Bronchial epithelial cell (primary cell): ENCODE measurements around the gene B3GALNT2. TPM values are rescaled to one million over a fixed set of nuclear protein-coding genes. Genes with fewer than 3 reads are reported as not detected.
A peak's percentile ranks its signal among the peaks of the same experiment; 100 is the strongest.

ENCODE experiments used
- DNase-seq: peaks from one replicate; pipeline ENCODE4 v3.0.0-alpha.2; 2010; ENCODE audit warnings: low read depth
- FAIRE-seq: peaks from 2 replicates; lab custom pipeline; 2011; peaks lifted over from hg19 to GRCh38; lab: Jason Lieb, UNC
- H3K27me3 ChIP-seq: 2 replicates; pipeline ENCODE4 v1.5.1; 2011; ENCODE audit warnings: low read length; ENCODE audit not compliant: control insufficient read depth, insufficient read depth
- H3K36me3 ChIP-seq: 2 replicates; pipeline ENCODE4 v1.5.1; 2011; ENCODE audit warnings: low read length; ENCODE audit not compliant: control insufficient read depth, insufficient read depth
- H3K4me3 ChIP-seq: 2 replicates; pipeline ENCODE4 v1.5.1; 2011; ENCODE audit warnings: mild to moderate bottlenecking, low read depth, low read length, control low read depth
- total RNA-seq: library from RNA; depleted of rRNA; stranded (reverse); fragments of >200 nt; gene quantifications from 2 replicates; pipeline ENCODE4 v1.2.1, GENCODE V29; 2014
- TF ChIP-seq, protein P1 (sequence below): IDR thresholded peaks from 2 replicates; pipeline ENCODE4 v1.5.1; 2011; ENCODE audit warnings: mild to moderate bottlenecking, moderate library complexity, low read length, control low read depth, inconsistent platforms; ENCODE audit not compliant: insufficient read depth, severe bottlenecking

B3GALNT2 gene
- total RNA-seq, 1 donor from 2014 or later, result 80.3 TPM

GRCh38 chr1:235426143-235426542 lies 78.1 kb downstream of the B3GALNT2 start:
- Histone ChIP-seq H3K4me3 (no peak overlapping the region), H3K36me3 (no peaks in the 10 kb centered on the region), H3K27me3 (no peaks in the 10 kb centered on the region)
- DNase-seq, result no peak
- FAIRE-seq, result no peak
- TF ChIP-seq, protein P1, sequence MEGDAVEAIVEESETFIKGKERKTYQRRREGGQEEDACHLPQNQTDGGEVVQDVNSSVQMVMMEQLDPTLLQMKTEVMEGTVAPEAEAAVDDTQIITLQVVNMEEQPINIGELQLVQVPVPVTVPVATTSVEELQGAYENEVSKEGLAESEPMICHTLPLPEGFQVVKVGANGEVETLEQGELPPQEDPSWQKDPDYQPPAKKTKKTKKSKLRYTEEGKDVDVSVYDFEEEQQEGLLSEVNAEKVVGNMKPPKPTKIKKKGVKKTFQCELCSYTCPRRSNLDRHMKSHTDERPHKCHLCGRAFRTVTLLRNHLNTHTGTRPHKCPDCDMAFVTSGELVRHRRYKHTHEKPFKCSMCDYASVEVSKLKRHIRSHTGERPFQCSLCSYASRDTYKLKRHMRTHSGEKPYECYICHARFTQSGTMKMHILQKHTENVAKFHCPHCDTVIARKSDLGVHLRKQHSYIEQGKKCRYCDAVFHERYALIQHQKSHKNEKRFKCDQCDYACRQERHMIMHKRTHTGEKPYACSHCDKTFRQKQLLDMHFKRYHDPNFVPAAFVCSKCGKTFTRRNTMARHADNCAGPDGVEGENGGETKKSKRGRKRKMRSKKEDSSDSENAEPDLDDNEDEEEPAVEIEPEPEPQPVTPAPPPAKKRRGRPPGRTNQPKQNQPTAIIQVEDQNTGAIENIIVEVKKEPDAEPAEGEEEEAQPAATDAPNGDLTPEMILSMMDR, result no peak

DNA sequence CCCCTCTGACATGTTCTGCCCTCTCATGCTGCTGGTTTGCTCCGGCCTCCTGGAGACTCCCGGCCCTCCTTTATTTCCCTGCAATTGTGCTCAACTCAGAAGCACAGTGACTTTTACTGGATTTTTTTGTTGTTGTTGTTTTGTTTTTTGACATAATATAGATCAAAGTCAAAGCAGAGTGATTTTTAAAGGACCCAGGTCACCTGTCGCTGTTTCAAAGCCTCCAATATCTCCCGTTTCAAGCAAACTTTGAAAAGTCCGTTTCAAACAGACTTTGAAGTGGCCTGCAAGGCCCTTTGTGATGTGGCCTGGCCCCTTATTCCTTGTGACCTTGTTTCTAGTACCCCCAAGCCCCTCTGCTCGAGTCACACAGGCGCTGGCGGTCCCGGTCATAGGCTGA lies 78.9 kb downstream of the B3GALNT2 start:
- TF ChIP-seq, protein P1, result no peak
- H3K36me3 ChIP-seq, result no peaks in the 10 kb centered on the region
- no peaks in the 10 kb centered on the region for H3K27me3 ChIP-seq
- DNase-seq (no peak), FAIRE-seq (no peak)
- H3K4me3 ChIP-seq, result no peak overlapping the region

GRCh38 chr1:235424092-235424491 lies 80.2 kb downstream of the B3GALNT2 start:
- DNase-seq (no peak), FAIRE-seq (no peak)
- no peaks in the 10 kb centered on the region for H3K27me3 ChIP-seq
- TF ChIP-seq, protein P1, result no peak
- H3K36me3 ChIP-seq, result no peaks in the 10 kb centered on the region
- H3K4me3 ChIP-seq, result no peak overlapping the region

DNA sequence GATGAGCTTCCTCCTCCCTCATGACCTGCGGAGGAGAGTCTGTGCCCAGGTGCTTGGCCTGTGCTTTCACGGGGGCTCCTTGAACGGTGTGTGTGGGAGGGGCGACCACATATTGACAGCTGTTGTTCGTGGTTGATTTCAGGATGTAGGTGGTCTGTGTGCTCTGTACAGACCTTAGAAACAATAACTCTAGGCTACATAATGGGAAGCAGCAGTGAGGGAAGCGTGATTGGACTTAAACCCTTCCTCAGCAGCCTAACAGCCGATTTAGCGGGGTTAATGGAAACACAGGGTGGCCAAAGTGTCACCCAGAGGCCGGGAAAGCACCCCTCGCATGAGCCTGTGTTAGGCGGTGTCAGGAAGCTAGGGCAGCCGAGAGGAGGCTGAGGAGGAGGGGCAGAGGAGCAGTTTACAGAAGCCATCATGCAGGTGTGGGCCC lies 81.0 kb downstream of the B3GALNT2 start:
- TF ChIP-seq, protein P1, result no peak
- DNase-seq (no peak), FAIRE-seq (no peak)
- H3K4me3 ChIP-seq, result no peak overlapping the region
- H3K27me3 ChIP-seq, result no peaks in the 10 kb centered on the region
- H3K36me3 ChIP-seq, result no peaks in the 10 kb centered on the region

- no peak for FAIRE-seq
- TF ChIP-seq, protein P1, result no peak
- Histone ChIP-seq H3K4me3 (no peak overlapping the region), H3K27me3 (no peaks in the 10 kb centered on the region), H3K36me3 (no peaks in the 10 kb centered on the region)
- DNase-seq, result peak; percentile 64
Observed at GRCh38 chr1:235421751-235422150, 82.5 kb downstream of the B3GALNT2 start.

GRCh38 chr1:235417086-235417697 lies 87.1 kb downstream of the B3GALNT2 start:
- Histone ChIP-seq H3K27me3 (no peaks in the 10 kb centered on the region), H3K4me3 (no peak overlapping the region), H3K36me3 (no peaks in the 10 kb centered on the region)
- no peak for FAIRE-seq
- TF ChIP-seq, protein P1, result peak; percentile 78
- peak; percentile 70 for DNase-seq
